Left renal pelvis (tissue), 4 donors: ENCODE measurements around the gene HLA-DOB. TPM values are rescaled to one million over a fixed set of nuclear protein-coding genes. Genes with fewer than 3 reads are reported as not detected.
A peak's percentile ranks its signal among the peaks of the same experiment; 100 is the strongest.
"Not testable (repeated sequence)": the region's sequence is repeated elsewhere in the genome, so short reads cannot be mapped to it uniquely, and the experiment has no call there.

Source experiments
- DNase-seq, 4 donors: peaks; one replicate each; pipeline ENCODE4 v3.0.0-alpha.2; 2013; ENCODE audit warnings: low read depth in 4 of 4, low spot score in 3 of 4
- polyA plus RNA-seq, 4 donors: library from polyadenylated mRNA; unstranded; fragments of 120-200 nt; gene quantifications; one replicate each; pipeline ENCODE4 v1.2.1, GENCODE V29; 2013; ENCODE audit not compliant: insufficient read length in 4 of 4

The HLA-DOB gene
- polyA plus RNA-seq, 4 donors: 0.14 to 0.29 (median 0.27) TPM; not detected in 1

GRCh38 chr6:32815996-32816395 lies 806 bp downstream of the HLA-DOB start:
- DNase-seq: no peak

DNA sequence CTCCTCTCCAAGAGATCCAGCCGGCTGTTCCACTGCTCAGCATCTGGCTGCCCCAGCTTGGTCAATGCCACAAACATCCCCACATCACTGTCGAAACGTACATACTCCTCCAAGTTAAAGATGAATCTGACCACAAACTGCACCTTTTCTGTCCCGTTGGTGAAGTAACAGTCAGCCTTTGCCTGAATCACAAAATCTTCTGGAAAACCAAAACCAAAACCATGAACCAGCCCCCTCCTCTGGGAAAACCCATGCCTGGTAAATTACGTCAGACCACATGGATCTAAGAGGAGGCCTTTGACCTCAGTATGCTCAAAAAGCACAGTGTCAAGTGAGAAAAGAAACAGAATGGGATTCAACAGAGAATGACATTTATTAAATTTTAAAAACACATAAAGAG lies 1.7 kb downstream of the HLA-DOB start:
- DNase-seq: no peak

DNA sequence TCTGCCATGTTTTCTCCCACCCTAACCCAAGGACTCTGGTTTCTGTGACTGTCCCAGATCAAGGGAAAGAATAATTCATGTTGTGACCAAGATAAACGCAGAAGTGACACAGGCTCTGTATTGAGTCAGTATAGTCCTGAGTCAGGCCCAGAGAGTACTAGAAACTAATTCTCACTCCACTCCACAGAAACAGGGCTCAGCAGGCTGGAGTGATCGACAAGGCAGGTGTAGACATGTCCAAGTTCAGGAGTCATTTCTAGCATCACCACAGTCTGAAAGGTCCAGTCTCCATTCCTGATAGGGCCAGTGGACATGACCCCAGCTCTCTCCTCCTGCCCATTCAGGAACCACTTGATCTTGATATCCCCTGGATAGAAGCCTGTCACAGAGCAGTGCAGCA lies 2.7 kb downstream of the HLA-DOB start:
- DNase-seq: no peak

GRCh38 chr6:32809171-32809570 lies 7.6 kb downstream of the HLA-DOB start:
- no peak for DNase-seq

DNA sequence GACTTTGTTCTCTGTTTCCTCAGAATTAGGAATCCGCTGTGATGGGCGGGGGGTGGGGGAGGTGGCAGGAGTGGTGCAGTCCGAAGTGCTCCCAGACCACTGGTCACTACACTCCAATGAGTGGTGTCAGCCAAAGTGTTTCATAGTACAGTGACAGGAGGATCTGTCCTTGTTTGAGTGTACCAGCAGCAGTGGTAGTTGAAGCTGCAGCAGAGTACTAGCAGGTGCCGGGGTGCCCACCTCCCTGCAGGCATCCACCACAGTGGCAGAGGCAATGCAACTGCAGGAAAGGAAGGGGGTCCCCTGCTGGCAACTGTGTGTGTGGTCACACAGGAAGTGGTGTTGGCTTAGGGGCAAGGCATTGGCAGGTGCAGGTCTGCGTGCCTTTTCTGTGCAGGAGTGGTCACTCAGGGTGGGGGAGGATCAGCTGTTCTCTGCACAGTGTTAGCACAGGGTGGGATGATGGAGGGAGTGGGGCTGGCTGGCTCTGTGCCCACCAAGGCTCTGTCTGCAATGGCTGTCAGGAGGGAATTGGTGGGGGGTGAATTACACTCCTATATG lies 9.7 kb downstream of the HLA-DOB start:
- DNase-seq: no peak

GRCh38 chr6:32805404-32805803 lies 11.4 kb downstream of the HLA-DOB start:
- DNase-seq: not testable (repeated sequence)

DNA sequence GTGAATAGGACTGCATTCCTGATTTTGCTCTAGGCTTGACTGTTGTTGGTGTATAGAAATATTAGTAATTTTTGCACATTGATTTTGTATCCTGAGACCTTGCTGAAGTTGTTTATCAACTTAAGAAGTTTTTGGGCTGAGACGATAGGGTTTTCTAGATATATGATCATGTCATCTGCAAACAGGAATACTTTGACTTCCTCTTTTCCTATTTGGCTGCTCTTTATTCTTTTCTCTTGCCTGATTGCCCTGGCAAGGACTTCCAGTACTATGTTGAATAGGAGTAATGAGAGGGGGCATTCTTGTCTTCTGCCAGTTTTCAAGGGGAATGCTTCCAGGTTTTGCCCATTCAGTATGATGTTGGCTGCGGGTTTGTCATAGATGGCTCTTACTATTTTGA lies 13.4 kb downstream of the HLA-DOB start:
- no peak for DNase-seq

DNA sequence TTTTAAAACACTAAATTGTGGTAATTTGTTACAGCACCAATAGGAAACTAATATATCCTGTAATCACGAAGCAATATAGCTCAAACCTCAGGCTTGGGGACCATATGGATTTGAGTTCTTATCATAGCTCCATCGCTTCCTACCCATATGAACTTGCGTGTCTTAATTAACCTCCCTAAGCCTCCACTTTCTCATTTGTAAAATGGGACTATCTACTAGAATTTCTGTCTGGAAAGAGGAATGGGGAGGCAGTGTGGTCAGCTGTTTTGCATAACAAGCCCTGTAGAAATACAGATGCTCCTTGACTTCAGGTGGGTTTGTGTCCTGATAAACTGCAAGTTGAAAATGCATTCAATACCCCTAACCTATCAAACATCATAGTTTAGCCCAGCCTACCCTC lies 17.1 kb downstream of the HLA-DOB start:
- DNase-seq: no peak

GRCh38 chr6:32799168-32799567 lies 17.6 kb downstream of the HLA-DOB start:
- no peak for DNase-seq

- peak; percentile 39 to 66 (median 56) for DNase-seq
Measured at GRCh38 chr6:32796848-32797776, 19.7 kb downstream of the HLA-DOB start.

- no peak for DNase-seq
Measured at GRCh38 chr6:32794510-32794909, 22.3 kb downstream of the HLA-DOB start.

DNA sequence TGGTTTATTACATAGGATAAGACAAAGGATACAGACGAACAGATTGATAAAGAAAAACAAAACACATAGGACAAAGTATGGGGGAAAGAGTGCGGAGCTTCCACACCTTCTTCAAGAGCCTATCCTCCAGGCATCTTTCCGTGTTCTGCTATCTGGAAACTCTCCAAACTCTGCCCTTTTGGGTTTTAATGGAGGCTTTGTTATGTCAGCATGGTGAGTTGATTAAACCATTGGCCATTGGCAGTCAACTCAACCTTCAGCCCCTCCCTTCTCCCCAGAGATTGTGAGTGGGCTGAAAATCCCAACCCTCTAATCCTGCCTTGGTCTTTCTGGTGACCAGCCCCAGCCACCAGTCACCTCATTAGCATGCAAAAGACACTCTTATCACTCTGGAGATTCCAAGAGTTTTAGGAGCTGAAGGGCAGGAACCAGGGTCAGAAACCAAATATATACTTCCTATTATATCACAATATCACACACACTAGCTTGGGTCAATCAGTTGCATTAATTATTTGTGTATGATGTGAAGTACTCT lies 23.8 kb downstream of the HLA-DOB start:
- DNase-seq: no peak

- no peak for DNase-seq
Measured at GRCh38 chr6:32790306-32790705, 26.5 kb downstream of the HLA-DOB start.

GRCh38 chr6:32785781-32786533 lies 30.8 kb downstream of the HLA-DOB start:
- DNase-seq: peak in 3 of 4 donors; percentile 31 to 35 (median 32)

GRCh38 chr6:32782923-32783322 lies 33.9 kb downstream of the HLA-DOB start:
- not testable (repeated sequence) for DNase-seq

GRCh38 chr6:32779036-32779435 lies 37.8 kb downstream of the HLA-DOB start:
- no peak for DNase-seq

DNA sequence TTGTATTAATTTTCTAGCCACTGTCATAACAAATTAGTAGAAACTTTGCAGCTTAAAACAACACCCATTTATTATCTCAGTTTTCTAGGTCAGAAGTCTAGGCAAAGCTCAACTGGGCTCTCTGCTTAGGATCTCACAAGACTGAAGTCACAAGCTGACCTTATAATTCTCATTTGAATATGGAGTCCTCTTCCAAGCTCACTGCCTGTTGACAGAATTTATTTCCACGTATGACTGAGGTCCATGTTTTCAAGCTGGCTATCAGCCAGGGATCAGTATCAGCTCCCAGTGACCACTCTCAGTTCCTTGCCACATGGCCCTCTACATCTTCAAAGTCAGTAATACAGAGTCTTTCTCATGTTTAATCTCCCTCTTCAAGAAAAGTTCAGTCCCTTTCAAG lies 41.7 kb downstream of the HLA-DOB start:
- no peak for DNase-seq

DNA sequence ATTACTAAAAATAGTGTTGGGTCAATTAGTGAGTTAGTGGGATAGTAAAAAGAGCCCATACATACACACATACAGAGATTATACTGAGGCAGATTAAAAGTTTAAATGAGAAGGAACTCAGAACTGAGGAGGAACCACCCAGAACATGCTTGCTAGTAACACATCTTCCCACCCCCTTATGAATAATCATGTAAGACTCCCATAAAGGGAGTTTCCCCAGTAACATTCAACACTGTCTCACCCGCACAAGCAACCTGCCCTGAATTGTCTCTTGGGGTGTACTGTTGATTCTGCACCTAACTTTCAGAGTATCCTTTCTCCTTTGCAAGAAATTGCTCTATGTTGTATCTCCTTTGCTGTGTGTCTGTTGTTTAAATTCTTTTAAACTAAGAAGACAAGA lies 42.4 kb downstream of the HLA-DOB start:
- DNase-seq: no peak

DNA sequence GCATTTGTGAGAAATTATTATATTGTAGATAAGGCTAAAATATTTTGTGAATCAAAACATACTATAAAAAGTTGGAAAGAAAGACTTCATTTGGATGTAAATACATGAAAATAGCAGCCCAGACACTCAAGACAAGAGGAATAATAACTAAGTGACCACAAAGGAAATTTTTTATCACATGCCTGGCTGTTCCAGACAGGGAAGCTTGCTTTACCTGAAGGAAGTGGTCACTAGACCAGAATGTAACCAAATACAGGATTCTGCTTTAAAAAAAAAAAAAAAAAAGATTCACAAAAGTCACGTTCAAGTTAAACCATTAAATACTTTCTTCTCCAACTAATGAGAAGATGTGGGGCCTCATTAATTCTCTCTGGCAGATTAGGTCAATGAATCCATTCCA lies 44.1 kb downstream of the HLA-DOB start:
- no peak for DNase-seq

- no peak for DNase-seq
Measured at GRCh38 chr6:32764048-32764447, 52.8 kb downstream of the HLA-DOB start.

DNA sequence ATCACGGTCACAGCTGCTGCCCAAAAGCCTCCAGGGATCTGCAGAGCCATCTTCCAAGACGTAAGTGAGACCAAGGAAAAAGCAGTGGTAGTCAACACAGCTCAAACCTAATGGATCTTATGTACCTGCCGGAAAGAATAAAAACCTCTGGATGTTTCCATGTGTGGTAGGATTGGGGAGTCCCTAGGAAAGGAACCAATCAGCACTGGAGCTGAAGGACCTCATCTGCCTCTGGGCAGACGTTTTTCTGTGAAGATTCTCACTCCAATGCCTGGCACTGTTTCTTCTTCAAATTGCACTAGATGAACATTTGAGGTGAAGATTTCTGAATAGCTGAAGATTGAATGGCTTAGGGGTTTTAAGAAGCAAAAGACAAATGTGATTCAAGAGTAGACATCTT lies 53.4 kb downstream of the HLA-DOB start, which contains the start of gene HLA-DQB2:
HLA-DQB2 (minus strand) TSS at position 112 of the 400 bp plus-strand sequence; CDS start at position 50, 62 bp downstream.
- no peak for DNase-seq
